ENCODE results near the gene SP6. TPM values are rescaled to one million over a fixed set of nuclear protein-coding genes. Genes with fewer than 3 reads are reported as not detected.

SP6 gene
- total and polyA plus RNA-seq, 2 experiments from 2014 or later = 1.3 to 1.7 TPM

DNA sequence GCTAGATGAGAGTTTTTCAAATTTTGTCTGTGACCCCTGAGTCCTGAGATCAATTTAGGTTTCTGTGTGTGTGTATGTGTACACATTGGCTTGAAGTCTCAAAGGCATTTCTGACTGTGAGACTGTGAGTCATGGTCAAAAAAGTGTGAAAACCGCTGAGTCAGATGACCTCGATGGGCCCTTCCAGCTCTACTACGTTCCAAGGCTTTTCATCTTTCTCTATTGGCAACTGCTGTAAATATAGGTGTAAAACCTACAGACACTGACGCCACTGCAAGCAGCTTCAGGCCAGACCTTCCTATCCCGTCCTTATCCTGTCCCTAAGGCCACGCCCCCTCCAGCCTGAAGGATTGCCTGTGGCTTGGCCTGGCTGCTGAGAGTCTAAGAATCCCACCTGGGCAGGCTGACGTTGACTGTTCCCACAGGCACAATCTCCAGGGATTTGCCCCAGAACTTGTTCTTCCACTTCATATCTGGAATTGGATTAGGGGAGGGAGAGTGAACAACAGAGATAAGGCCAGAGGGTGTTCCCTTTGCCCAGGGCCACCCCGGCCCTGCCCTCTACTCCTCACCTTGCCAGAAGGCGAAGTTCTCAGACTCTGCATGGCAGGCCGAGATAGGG, 40.7 kb downstream of the SP6 start:
- Histone ChIP-seq H3K27me3 (no peaks in the 10 kb centered on the region), H3K4me2 (no peak overlapping the region), H3K9me2 (replicated peaks; ENCODE audit: insufficient read depth) (no peaks in the 10 kb centered on the region), H3K9me3 (ENCODE audit: low read depth) (no peaks in the 10 kb centered on the region), H4K20me1 (ENCODE audit: insufficient read depth, poor library complexity, severe bottlenecking) (no peaks in the 10 kb centered on the region), H3K4me3 (no peak overlapping the region), H3K27ac (peak overlapping the region; percentile 81), H3K79me2 (no peaks in the 10 kb centered on the region), H3K4me1 (ENCODE audit: insufficient read depth) (peaks cover 22% of the 10 kb centered on the region), H3K36me3 (replicated peaks; ENCODE audit: insufficient read depth, low read depth) (no peaks in the 10 kb centered on the region), H2AFZ (no peak overlapping the region)
- TF ChIP-seq EZH2 (IDR thresholded peaks at IDR 0.05; ENCODE audit: borderline replicate concordance) (no peak), EZH2phosphoT487 (IDR thresholded peaks at IDR 0.05; ENCODE audit: low read depth, severe bottlenecking, unreplicated experiment) (no peak)
- TF ChIP-seq, protein P1, sequence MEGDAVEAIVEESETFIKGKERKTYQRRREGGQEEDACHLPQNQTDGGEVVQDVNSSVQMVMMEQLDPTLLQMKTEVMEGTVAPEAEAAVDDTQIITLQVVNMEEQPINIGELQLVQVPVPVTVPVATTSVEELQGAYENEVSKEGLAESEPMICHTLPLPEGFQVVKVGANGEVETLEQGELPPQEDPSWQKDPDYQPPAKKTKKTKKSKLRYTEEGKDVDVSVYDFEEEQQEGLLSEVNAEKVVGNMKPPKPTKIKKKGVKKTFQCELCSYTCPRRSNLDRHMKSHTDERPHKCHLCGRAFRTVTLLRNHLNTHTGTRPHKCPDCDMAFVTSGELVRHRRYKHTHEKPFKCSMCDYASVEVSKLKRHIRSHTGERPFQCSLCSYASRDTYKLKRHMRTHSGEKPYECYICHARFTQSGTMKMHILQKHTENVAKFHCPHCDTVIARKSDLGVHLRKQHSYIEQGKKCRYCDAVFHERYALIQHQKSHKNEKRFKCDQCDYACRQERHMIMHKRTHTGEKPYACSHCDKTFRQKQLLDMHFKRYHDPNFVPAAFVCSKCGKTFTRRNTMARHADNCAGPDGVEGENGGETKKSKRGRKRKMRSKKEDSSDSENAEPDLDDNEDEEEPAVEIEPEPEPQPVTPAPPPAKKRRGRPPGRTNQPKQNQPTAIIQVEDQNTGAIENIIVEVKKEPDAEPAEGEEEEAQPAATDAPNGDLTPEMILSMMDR (IDR thresholded peaks at IDR 0.05; ENCODE audit: poor library complexity) = no peak
- WGBS (ENCODE audit: low lambda C conversion rate, missing lambda C conversion rate) = 35% methylated on average over 10 of the region's 10 CpGs
- DNase-seq (ENCODE audit: low spot score) = peak; percentile 93

DNA sequence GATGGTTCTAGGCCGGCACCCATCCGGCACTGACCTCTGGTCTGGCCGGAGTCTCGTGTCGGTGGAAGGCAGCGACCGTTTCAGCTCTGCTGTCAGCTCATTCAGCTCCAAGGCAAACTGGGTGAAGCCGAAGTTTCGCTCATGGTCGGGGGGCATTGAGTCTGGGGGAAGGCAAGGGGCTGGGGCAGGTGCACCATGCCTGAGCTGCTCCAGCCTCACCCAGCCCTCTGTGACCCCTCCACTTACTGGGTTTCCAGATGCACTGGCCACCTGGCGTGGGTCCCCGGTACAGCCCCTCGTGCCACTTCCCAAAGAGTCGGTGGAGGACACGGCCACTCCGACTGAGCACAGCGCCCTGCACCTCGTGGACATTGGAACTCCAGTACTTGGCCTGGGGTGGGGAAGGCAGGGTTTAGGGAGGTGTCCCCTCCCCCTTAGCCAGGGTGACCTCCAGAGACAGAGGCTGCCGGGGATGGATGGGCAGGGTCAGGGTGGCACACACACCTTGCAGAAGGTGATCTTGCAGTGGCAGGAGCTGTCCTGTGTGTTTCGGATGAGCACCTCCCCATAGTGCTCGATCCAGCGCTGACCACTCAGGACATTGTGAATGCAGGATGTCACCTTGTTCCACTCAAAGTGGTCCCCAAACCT, 42.0 kb downstream of the SP6 start:
- no peaks in the 10 kb centered on the region for H3K27me3 ChIP-seq
- H4K20me1 ChIP-seq (ENCODE audit: insufficient read depth, poor library complexity, severe bottlenecking) = no peaks in the 10 kb centered on the region
- no peak overlapping the region for H3K4me3 ChIP-seq
- no peak overlapping the region for H2AFZ ChIP-seq
- H3K36me3 ChIP-seq (replicated peaks; ENCODE audit: insufficient read depth, low read depth) = no peaks in the 10 kb centered on the region
- peaks cover 22% of the 10 kb centered on the region for H3K4me1 ChIP-seq (ENCODE audit: insufficient read depth)
- H3K4me2 ChIP-seq = no peak overlapping the region
- H3K9me3 ChIP-seq (ENCODE audit: low read depth) = no peaks in the 10 kb centered on the region
- TF ChIP-seq EZH2phosphoT487 (IDR thresholded peaks at IDR 0.05; ENCODE audit: low read depth, severe bottlenecking, unreplicated experiment) (no peak), EZH2 (IDR thresholded peaks at IDR 0.05; ENCODE audit: borderline replicate concordance) (no peak)
- TF ChIP-seq, protein P1 (IDR thresholded peaks at IDR 0.05; ENCODE audit: poor library complexity) = no peak
- peak overlapping the region; percentile 81 for H3K27ac ChIP-seq
- H3K9me2 ChIP-seq (replicated peaks; ENCODE audit: insufficient read depth) = no peaks in the 10 kb centered on the region
- H3K79me2 ChIP-seq = no peaks in the 10 kb centered on the region
- DNase-seq (ENCODE audit: low spot score) = no peak
- 95% methylated on average over 19 of the region's 22 CpGs for WGBS (ENCODE audit: low lambda C conversion rate, missing lambda C conversion rate)

DNA sequence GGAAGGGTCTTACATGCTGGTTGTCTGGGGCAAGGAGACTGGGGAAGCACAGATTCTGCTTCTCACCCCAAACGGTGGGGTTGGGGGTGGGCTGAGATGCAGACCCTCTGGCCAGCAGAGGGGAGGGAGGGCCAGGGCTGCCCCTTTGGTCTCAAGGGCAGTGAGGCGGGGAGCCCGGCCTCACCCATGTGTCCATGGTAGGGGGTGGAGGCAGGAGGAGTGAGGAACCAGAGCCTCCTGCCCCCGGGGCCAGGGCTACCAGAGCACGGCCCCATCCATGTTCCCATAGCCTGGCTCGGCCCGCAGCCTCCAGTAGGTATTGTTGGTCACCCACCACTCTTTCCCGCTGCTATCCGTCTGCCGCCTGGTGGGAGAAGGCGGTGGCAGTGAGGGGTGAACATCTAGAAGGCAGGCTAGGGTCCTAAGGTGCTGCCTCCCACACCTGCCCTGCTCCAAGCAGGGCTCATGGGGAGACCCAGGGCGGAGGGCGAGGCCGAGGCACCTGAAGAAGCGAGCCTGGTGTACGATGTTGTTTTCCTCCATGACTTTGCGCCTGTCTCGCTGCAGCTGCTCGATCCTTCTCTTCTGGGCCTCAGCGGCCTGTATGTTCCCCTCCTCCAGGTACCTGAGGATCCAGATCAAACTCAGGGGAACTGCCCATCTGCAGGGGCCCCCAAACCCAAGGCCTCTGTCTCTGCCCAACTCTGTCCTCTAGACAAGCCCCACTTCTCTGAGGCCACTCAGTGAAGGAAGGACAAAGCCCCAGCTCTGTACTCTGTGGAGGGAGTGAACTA, 42.7 kb downstream of the SP6 start:
- 91% methylated on average over 20 of the region's 20 CpGs for WGBS (ENCODE audit: low lambda C conversion rate, missing lambda C conversion rate)
- TF ChIP-seq EZH2 (IDR thresholded peaks at IDR 0.05; ENCODE audit: borderline replicate concordance) (no peak), EZH2phosphoT487 (IDR thresholded peaks at IDR 0.05; ENCODE audit: low read depth, severe bottlenecking, unreplicated experiment) (no peak)
- TF ChIP-seq, protein P1 (IDR thresholded peaks at IDR 0.05; ENCODE audit: poor library complexity) = no peak
- H3K9me3 ChIP-seq (ENCODE audit: low read depth) = no peaks in the 10 kb centered on the region
- no peak for DNase-seq (ENCODE audit: low spot score)
- H4K20me1 ChIP-seq (ENCODE audit: insufficient read depth, poor library complexity, severe bottlenecking) = no peaks in the 10 kb centered on the region
- peaks cover 22% of the 10 kb centered on the region for H3K4me1 ChIP-seq (ENCODE audit: insufficient read depth)
- no peak overlapping the region for H3K27ac ChIP-seq
- H3K9me2 ChIP-seq (replicated peaks; ENCODE audit: insufficient read depth) = no peaks in the 10 kb centered on the region
- no peaks in the 10 kb centered on the region for H3K79me2 ChIP-seq
- H2AFZ ChIP-seq = no peak overlapping the region
- H3K36me3 ChIP-seq (replicated peaks; ENCODE audit: insufficient read depth, low read depth) = no peaks in the 10 kb centered on the region
- no peaks in the 10 kb centered on the region for H3K27me3 ChIP-seq
- no peak overlapping the region for H3K4me2 ChIP-seq
- no peak overlapping the region for H3K4me3 ChIP-seq

All from hepatocyte (in vitro differentiated cells).